ENCODE data around the gene GAS2L1.
"Not testable (repeated sequence)": the region's sequence is repeated elsewhere in the genome, so short reads cannot be mapped to it uniquely, and the experiment has no call there.

DNA sequence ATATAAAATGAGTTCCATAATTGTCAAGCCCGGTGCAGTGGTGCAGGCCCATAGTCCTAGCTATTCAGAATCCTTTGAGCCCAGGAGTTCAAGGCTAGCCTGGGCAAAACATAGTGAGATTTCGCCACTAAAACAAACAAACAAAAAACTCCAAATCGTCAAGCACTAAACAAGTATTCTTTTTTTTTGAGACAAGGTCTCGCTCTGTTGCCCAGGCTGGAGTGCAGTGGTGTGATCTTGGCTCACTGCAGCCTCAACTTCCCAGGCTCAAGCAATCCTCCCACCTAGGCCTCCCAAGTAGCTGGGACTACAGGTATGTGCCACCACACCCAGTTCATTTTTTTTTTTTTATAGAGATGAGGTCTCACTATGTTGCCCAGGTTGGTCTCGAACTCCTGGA, 38.4 kb downstream of the GAS2L1 start:
- TF ChIP-seq, protein P1, sequence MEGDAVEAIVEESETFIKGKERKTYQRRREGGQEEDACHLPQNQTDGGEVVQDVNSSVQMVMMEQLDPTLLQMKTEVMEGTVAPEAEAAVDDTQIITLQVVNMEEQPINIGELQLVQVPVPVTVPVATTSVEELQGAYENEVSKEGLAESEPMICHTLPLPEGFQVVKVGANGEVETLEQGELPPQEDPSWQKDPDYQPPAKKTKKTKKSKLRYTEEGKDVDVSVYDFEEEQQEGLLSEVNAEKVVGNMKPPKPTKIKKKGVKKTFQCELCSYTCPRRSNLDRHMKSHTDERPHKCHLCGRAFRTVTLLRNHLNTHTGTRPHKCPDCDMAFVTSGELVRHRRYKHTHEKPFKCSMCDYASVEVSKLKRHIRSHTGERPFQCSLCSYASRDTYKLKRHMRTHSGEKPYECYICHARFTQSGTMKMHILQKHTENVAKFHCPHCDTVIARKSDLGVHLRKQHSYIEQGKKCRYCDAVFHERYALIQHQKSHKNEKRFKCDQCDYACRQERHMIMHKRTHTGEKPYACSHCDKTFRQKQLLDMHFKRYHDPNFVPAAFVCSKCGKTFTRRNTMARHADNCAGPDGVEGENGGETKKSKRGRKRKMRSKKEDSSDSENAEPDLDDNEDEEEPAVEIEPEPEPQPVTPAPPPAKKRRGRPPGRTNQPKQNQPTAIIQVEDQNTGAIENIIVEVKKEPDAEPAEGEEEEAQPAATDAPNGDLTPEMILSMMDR (IDR thresholded peaks at IDR 0.05), result not testable (repeated sequence)
- TF ChIP-seq POLR2A (IDR thresholded peaks at IDR 0.05), result not testable (repeated sequence)

Data from heart left ventricle (tissue), 13 donors.